ENCODE measurements around the gene CRYGS. TPM values are rescaled to one million over a fixed set of nuclear protein-coding genes. Genes with fewer than 3 reads are reported as not detected.

CRYGS gene
- total RNA-seq, 4 donors from 2014 or later, result 0.26 to 2.7 (median 1.6) TPM

DNA sequence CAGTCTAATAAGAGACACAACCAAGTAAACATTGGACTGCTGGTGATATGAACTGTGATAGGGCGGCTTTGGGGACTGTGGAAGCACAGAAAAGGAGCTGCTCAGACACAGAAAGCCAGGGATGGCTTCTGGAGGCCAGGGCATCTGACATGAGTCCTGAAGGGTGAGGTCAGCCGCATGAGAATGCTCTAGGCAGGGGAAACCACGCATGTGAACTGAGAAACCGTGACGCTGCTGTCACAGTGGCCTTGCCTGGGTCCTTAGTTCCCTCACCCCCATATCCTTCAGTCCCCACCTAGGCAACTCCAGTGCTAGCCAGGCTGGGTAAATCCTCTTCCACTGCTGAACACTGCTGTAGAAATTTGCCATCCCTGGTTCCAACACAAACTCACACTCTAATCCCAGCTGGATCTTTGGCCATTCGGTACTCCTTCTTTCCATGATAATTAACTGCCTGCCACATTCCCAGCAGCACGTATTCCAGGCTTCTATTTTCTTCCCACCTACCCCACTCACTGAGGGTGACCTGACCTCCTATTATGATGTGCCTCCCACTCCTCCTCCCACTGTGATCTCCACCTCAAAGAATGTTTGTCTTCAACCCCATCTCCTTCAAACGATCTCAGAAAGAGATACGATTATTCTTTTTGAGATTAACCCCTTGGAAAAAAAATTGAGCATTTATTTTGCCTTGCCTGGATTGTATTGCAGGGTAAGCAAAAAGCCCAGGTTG, 31.4 kb downstream of the CRYGS start:
- no peak for TF ChIP-seq POLR2A (IDR thresholded peaks at IDR 0.05)
- TF ChIP-seq, protein P1, sequence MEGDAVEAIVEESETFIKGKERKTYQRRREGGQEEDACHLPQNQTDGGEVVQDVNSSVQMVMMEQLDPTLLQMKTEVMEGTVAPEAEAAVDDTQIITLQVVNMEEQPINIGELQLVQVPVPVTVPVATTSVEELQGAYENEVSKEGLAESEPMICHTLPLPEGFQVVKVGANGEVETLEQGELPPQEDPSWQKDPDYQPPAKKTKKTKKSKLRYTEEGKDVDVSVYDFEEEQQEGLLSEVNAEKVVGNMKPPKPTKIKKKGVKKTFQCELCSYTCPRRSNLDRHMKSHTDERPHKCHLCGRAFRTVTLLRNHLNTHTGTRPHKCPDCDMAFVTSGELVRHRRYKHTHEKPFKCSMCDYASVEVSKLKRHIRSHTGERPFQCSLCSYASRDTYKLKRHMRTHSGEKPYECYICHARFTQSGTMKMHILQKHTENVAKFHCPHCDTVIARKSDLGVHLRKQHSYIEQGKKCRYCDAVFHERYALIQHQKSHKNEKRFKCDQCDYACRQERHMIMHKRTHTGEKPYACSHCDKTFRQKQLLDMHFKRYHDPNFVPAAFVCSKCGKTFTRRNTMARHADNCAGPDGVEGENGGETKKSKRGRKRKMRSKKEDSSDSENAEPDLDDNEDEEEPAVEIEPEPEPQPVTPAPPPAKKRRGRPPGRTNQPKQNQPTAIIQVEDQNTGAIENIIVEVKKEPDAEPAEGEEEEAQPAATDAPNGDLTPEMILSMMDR (IDR thresholded peaks at IDR 0.05), result no peak

DNA sequence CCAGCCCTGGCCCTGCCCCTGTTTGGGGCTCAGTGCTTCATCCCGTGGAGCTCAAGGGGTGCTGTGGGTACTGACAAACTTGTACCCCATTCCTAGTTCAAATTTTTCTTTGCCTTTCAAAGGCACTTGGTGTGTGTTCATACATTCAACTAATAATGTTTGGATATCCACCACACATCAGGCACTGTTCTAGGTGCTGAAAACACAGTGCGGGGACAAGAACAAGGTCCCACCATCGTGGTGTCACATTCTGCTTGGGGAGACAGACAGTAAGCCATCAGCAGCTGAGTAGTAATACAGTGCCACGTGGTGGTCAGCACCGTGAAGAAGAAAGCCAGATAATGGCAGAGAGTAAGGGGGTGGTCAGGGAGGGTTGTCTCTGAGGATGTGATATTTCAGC, 32.5 kb downstream of the CRYGS start:
- Histone ChIP-seq H3K27me3 (peaks cover 0 to 40% (median 0%) of the 10 kb centered on the region in 4 donors), H3K9me3 (peaks cover 0 to 3% (median 2%) of the 10 kb centered on the region in 3 donors), H3K36me3 (no peaks in the 10 kb centered on the region), H3K27ac (no peak overlapping the region), H3K4me1 (no peaks in the 10 kb centered on the region), H3K4me3 (no peak overlapping the region)
- WGBS, 2 donors, result 61 to 68% methylated on average over 5 of the region's 5 CpGs
- no peak for DNase-seq
- TF ChIP-seq, protein P1 (IDR thresholded peaks at IDR 0.05), result no peak
- TF ChIP-seq POLR2A (IDR thresholded peaks at IDR 0.05), result no peak
- intact Hi-C loops (cut with DNase I), result no loop called here

More for the DNA sequence above, 31.4 kb downstream of the CRYGS start:
- WGBS, 2 donors, result 53 to 54% methylated on average over 9 of the region's 9 CpGs
- no peak overlapping the region for H3K27ac ChIP-seq
- H3K36me3 ChIP-seq, result no peaks in the 10 kb centered on the region
- intact Hi-C loops (cut with DNase I), result no loop called here
- H3K4me1 ChIP-seq, result no peaks in the 10 kb centered on the region
- DNase-seq, result no peak
- no peak overlapping the region for H3K4me3 ChIP-seq
- peaks cover 0 to 44% (median 0%) of the 10 kb centered on the region in 4 donors for H3K27me3 ChIP-seq
- H3K9me3 ChIP-seq, result peaks cover 0 to 5% (median 4%) of the 10 kb centered on the region in 3 donors

DNA sequence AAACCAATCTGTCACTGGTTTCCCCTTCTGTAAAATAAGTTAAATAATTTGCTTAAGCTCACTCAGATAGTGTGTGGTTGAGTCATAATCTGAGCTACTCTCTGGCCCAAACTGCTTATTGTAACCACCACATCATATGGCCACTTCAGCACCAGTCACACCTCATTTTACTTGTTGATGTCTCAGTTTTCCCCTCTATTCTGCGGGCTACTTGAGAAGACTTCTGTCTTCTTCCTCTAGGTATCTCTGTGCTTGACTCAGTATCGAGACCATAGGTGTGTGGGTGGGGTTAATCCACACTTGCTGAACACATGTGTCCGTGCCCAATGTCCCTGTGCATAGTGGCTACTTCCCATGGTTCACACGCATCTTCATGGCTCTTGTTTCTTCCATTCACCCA, 32.9 kb downstream of the CRYGS start:
- intact Hi-C loops (cut with DNase I), result no loop called here
- WGBS, 2 donors, result 68 to 87% methylated on average over 4 of the region's 4 CpGs
- H3K27me3 ChIP-seq, result peaks cover 0 to 40% (median 0%) of the 10 kb centered on the region in 4 donors
- no peak overlapping the region for H3K27ac ChIP-seq
- no peak for DNase-seq
- H3K36me3 ChIP-seq, result no peaks in the 10 kb centered on the region
- H3K9me3 ChIP-seq, result no peaks in the 10 kb centered on the region
- TF ChIP-seq, protein P1 (IDR thresholded peaks at IDR 0.05), result no peak
- TF ChIP-seq POLR2A (IDR thresholded peaks at IDR 0.05), result no peak
- H3K4me1 ChIP-seq, result no peaks in the 10 kb centered on the region
- H3K4me3 ChIP-seq, result no peak overlapping the region

DNA sequence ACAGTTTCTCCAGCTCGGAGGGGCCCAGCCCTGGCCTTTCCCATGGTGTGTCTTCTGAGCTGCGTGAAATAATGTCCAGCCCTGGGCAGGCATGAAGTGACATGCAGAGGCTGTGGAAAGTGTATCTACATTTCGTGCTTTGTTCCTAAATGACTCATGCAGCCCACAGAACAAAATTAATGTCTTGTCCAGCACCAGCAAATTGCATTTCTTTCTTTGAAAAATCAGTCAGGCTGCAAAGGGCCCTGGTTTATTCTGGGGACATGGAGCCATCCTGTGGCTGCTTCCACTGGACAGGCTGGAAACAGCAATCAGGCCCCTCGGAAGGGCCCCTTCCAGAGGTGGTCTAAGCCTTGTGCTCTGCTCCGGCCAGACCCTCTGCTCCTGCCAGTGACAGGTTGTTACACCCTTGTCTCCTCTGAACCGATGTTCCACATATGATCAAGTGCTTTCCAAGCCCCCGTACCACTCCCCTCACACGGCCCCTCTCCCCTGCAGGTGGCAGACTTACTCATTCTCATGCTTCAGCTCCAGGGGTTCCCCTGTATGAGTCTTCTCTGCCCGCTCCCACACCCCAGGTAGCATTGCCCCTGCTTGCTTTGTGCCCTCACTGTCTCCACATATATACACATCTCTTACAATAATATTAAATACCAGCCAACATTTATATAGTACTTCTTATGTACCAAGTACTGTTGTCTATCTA, 33.7 kb downstream of the CRYGS start:
- Histone ChIP-seq H3K4me1 (no peaks in the 10 kb centered on the region), H3K9me3 (no peaks in the 10 kb centered on the region), H3K36me3 (no peaks in the 10 kb centered on the region), H3K27ac (no peak overlapping the region), H3K27me3 (peaks cover 0 to 34% (median 0%) of the 10 kb centered on the region in 4 donors), H3K4me3 (no peak overlapping the region)
- TF ChIP-seq, protein P1 (IDR thresholded peaks at IDR 0.05), result no peak
- TF ChIP-seq POLR2A (IDR thresholded peaks at IDR 0.05), result no peak
- DNase-seq, result no peak
- WGBS, 2 donors, result 42 to 57% methylated on average over 8 to 9 of the region's 9 CpGs
- intact Hi-C loops (cut with DNase I), result no loop called here

DNA sequence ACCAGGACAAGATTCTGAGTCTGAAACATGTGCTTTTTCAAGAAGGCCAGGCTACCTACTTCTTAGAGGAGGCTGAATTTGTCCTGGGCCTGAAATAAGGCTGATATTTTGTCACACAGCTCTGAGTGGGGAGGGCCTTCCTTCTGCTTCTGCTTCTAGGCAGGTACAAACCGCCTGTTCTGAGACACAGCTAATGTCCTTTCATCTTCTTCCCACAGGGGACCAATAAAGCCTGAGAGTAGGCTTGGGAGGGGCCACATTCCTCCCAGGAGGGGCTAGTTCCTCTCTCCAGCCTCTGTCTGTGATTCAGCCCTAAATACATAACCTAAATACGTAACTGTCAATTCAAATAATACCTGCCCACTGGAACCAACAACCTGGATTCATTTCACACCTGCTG, 34.8 kb downstream of the CRYGS start:
- Histone ChIP-seq H3K27ac (no peak overlapping the region), H3K36me3 (no peaks in the 10 kb centered on the region), H3K9me3 (no peaks in the 10 kb centered on the region), H3K27me3 (peaks cover 0 to 29% (median 0%) of the 10 kb centered on the region in 4 donors), H3K4me1 (no peaks in the 10 kb centered on the region), H3K4me3 (no peak overlapping the region)
- WGBS, 2 donors, result 66 to 90% methylated on average over 2 of the region's 2 CpGs
- no peak for DNase-seq
- intact Hi-C loops (cut with DNase I), result no loop called here
- TF ChIP-seq, protein P1 (IDR thresholded peaks at IDR 0.05), result no peak
- TF ChIP-seq POLR2A (IDR thresholded peaks at IDR 0.05), result no peak

Data from esophagus squamous epithelium (tissue), 5 donors.